Measurements from ENCODE around the gene TCEA2. TPM values are rescaled to one million over a fixed set of nuclear protein-coding genes. Genes with fewer than 3 reads are reported as not detected.
A peak's percentile ranks its signal among the peaks of the same experiment; 100 is the strongest.

TCEA2 gene
- polyA plus RNA-seq, 3 donors: 15.7 to 24.3 (median 16.0) TPM

DNA sequence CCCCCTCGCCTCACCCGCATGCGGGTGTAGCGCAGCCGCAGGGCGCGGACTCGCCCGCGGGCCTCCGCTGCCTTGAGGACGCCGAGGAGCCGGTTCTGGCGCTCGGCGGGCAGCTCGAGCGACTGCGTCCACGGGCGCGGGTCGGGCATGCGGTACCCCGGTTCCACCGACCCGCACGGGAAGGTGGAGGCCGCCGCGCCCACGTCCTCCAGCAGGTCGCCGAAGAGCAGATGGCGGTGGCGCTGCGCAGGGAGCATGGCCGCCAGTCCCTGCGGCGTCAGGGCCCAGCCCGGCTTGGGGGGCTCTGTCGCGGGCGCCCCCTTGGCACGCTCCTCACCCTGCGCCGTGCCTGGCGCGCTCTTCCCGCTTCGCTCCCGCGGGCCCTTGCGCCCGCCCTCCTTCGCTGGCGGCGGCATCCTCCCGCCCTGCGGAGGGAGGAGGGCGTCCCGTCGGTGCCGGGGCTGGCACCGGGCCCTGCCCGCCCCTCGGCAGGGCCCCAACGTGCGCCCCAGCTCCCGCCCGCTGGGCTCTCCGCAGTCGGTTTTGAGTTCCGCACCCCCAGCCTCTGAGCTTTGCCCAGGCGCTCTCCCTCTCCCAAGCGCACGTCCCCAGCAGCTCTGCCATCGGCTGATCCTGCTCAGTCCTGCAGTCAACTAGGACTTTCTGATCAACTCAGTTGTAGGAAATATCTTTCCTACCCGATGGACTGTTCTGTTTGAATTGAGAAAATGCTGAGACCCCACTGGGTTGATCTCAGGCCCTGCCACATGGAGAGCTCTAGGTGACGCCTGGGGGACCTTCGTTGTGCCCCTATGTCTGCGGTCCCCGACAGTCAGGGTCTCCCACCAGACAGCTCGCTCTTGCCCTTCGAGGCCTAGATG lies 21.0 kb downstream of the TCEA2 start, which contains the start of gene LKAAEAR1:
LKAAEAR1 (minus strand) TSS at position 595 of the 881 bp plus-strand sequence; CDS start at position 416, 179 bp downstream.
- Histone ChIP-seq H3K27me3 (ENCODE audit: control insufficient read depth in 2 of 2, insufficient read depth in 2 of 2, low read length in 2 of 2) (peaks cover 9 to 20% of the 10 kb centered on the region in 2 donors), H3K79me2 (ENCODE audit: insufficient read depth, low read length) (peaks cover 31% of the 10 kb centered on the region), H4K20me1 (ENCODE audit: insufficient read depth, low read length) (peaks cover 81% of the 10 kb centered on the region), H3K27ac (ENCODE audit: low read depth in 1 of 2, low read length in 2 of 2) (no peak within 1 kb of the TSS), H3K4me2 (replicated peaks; ENCODE audit: extremely low read depth, low read length, poor library complexity, severe bottlenecking) (peak within 1 kb of the TSS; percentile 97), H3K9me3 (replicated peaks in 1 of 2; ENCODE audit: control insufficient read depth in 1 of 2, insufficient read depth in 1 of 2, low read length in 2 of 2) (peaks cover 8 to 14% of the 10 kb centered on the region in 2 donors), H2AFZ (ENCODE audit: insufficient read depth, low read depth, low read length, poor library complexity, severe bottlenecking) (peak within 1 kb of the TSS; percentile 72), H3K4me1 (ENCODE audit: control insufficient read depth in 1 of 2, insufficient read depth in 2 of 2, low read length in 2 of 2) (peaks cover 38 to 45% of the 10 kb centered on the region in 2 donors), H3K9ac (ENCODE audit: insufficient read depth, low read length, poor library complexity, severe bottlenecking) (peak within 1 kb of the TSS; percentile 43), H3K4me3 (replicated peaks in 1 of 3; ENCODE audit: low read depth in 2 of 3, low read length in 3 of 3) (peak within 1 kb of the TSS; percentile 37 to 94 (median 40)), H3K36me3 (replicated peaks in 1 of 2; ENCODE audit: control insufficient read depth in 1 of 2, insufficient read depth in 2 of 2, low read length in 2 of 2) (no peaks in the 10 kb centered on the region)
- Mint-ChIP-seq H3K27me3 (ENCODE audit: low read depth in 3 of 3) (peaks cover 23 to 31% (median 24%) of the 10 kb centered on the region in 3 donors), H3K27ac (peak within 1 kb of the TSS in 5 of 7 donors; percentile 30 to 71 (median 63)), H3K4me1 (peaks cover 38% of the 10 kb centered on the region), H3K4me3 (peak within 1 kb of the TSS; percentile 82 to 95), H3K36me3 (peaks cover 6 to 8% of the 10 kb centered on the region in 2 donors), H3K9me3 (peaks cover 6 to 12% (median 11%) of the 10 kb centered on the region in 7 donors)
- DNase-seq: no peak
- WGBS (ENCODE audit: insufficient coverage): under 1% methylated on average over 80 of the region's 86 CpGs
- intact Hi-C loops (cut with micrococcal nuclease): loop anchor here (5.0 kb wide), 2 partner anchors 38 to 168 kb away; no protein-coding TSS in a partner anchor
- TF ChIP-seq, protein P1, sequence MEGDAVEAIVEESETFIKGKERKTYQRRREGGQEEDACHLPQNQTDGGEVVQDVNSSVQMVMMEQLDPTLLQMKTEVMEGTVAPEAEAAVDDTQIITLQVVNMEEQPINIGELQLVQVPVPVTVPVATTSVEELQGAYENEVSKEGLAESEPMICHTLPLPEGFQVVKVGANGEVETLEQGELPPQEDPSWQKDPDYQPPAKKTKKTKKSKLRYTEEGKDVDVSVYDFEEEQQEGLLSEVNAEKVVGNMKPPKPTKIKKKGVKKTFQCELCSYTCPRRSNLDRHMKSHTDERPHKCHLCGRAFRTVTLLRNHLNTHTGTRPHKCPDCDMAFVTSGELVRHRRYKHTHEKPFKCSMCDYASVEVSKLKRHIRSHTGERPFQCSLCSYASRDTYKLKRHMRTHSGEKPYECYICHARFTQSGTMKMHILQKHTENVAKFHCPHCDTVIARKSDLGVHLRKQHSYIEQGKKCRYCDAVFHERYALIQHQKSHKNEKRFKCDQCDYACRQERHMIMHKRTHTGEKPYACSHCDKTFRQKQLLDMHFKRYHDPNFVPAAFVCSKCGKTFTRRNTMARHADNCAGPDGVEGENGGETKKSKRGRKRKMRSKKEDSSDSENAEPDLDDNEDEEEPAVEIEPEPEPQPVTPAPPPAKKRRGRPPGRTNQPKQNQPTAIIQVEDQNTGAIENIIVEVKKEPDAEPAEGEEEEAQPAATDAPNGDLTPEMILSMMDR (IDR thresholded peaks at IDR 0.05): no peak

DNA sequence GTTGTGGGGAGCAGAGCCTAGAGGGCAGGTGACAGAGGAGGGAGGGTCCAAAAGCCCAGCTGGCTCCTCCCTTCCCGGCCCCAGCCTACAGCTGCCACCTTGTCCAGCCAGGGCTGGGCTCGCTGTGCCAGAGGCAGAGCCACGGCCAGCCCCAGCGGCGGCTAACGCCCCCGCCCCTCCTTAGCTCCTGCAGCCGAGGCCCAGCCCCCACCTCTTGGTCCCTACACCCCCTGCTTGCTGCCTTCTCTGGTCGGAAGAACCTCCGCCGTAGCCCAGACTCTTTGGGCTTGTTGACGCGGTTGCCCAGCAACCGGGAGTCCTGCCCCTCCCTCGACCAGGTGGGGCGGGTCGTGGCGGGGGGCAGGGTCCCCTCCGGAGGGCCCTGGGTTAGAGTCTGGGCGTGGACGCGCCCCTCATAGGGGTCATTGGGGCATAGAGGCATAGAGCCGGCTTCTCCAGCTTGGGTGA lies 21.7 kb downstream of the TCEA2 start:
- Mint-ChIP-seq H3K36me3 (peaks cover 6 to 8% of the 10 kb centered on the region in 2 donors), H3K27me3 (ENCODE audit: low read depth in 3 of 3) (peaks cover 23 to 31% (median 24%) of the 10 kb centered on the region in 3 donors), H3K4me1 (peaks cover 38% of the 10 kb centered on the region), H3K9me3 (peaks cover 6 to 12% (median 11%) of the 10 kb centered on the region in 7 donors), H3K27ac (no peak overlapping the region), H3K4me3 (peak overlapping the region; percentile 82 to 93)
- peaks cover 38 to 45% of the 10 kb centered on the region in 2 donors for H3K4me1 ChIP-seq (ENCODE audit: control insufficient read depth in 1 of 2, insufficient read depth in 2 of 2, low read length in 2 of 2)
- H3K36me3 ChIP-seq (replicated peaks in 1 of 2; ENCODE audit: control insufficient read depth in 1 of 2, insufficient read depth in 2 of 2, low read length in 2 of 2): no peaks in the 10 kb centered on the region
- H3K27me3 ChIP-seq (ENCODE audit: control insufficient read depth in 2 of 2, insufficient read depth in 2 of 2, low read length in 2 of 2): peaks cover 9 to 20% of the 10 kb centered on the region in 2 donors
- intact Hi-C loops (cut with micrococcal nuclease): loop anchor here (5.0 kb wide), 2 partner anchors 38 to 168 kb away; no protein-coding TSS in a partner anchor
- peak overlapping the region in 1 of 3 experiments; percentile 94 for H3K4me3 ChIP-seq (replicated peaks in 1 of 3; ENCODE audit: low read depth in 2 of 3, low read length in 3 of 3)
- H3K27ac ChIP-seq (ENCODE audit: low read depth in 1 of 2, low read length in 2 of 2): no peak overlapping the region
- peaks cover 83% of the 10 kb centered on the region for H4K20me1 ChIP-seq (ENCODE audit: insufficient read depth, low read length)
- H2AFZ ChIP-seq (ENCODE audit: insufficient read depth, low read depth, low read length, poor library complexity, severe bottlenecking): no peak overlapping the region
- peak overlapping the region; percentile 97 for H3K4me2 ChIP-seq (replicated peaks; ENCODE audit: extremely low read depth, low read length, poor library complexity, severe bottlenecking)
- no peak for DNase-seq
- TF ChIP-seq, protein P1 (IDR thresholded peaks at IDR 0.05): no peak
- peak overlapping the region; percentile 43 for H3K9ac ChIP-seq (ENCODE audit: insufficient read depth, low read length, poor library complexity, severe bottlenecking)
- peaks cover 27% of the 10 kb centered on the region for H3K79me2 ChIP-seq (ENCODE audit: insufficient read depth, low read length)
- WGBS (ENCODE audit: insufficient coverage): 18% methylated on average over 19 of the region's 23 CpGs
- peaks cover 8 to 14% of the 10 kb centered on the region in 2 donors for H3K9me3 ChIP-seq (replicated peaks in 1 of 2; ENCODE audit: control insufficient read depth in 1 of 2, insufficient read depth in 1 of 2, low read length in 2 of 2)

All from CD14-positive monocyte (primary cell).